T follicular helper cell (primary cell): ENCODE data around the gene IGLON5.

Experiments used
- DNase-seq: peaks from one replicate; pipeline ENCODE4 v3.0.0-alpha.2; 2020; ENCODE audit warnings: low read depth
- total RNA-seq, 2 experiments: gene quantifications; one replicate each; lab custom pipeline; 2026; lab: John Stamatoyannopoulos, UW

The IGLON5 gene
- 0 reads per million in 2 experiments for total RNA-seq

GRCh38 chr19:51311351-51312257 is at the start of gene IGLON5:
Gene IGLON5, plus strand, starts transcription at chr19:51311644. Its CDS starts 204 bp downstream, at chr19:51311848.
- DNase-seq = no peak

- no peak for DNase-seq
Measured at GRCh38 chr19:51263808-51264207, 47.6 kb upstream of the IGLON5 start.

GRCh38 chr19:51271067-51271466 is 40.4 kb upstream of the IGLON5 start:
- DNase-seq = no peak

GRCh38 chr19:51272183-51272810 is 39.1 kb upstream of the IGLON5 start:
- DNase-seq = no peak

- no peak for DNase-seq
Measured at GRCh38 chr19:51274049-51274770, 37.2 kb upstream of the IGLON5 start.

- no peak for DNase-seq
Measured at GRCh38 chr19:51277112-51277511, 34.3 kb upstream of the IGLON5 start.

- DNase-seq = no peak
Measured at GRCh38 chr19:51282335-51282734, 29.1 kb upstream of the IGLON5 start.

- no peak for DNase-seq
Measured at GRCh38 chr19:51285682-51286081, 25.8 kb upstream of the IGLON5 start.

GRCh38 chr19:51289635-51290034 is 21.8 kb upstream of the IGLON5 start:
- no peak for DNase-seq

- DNase-seq = no peak
Measured at GRCh38 chr19:51292971-51293370, 18.5 kb upstream of the IGLON5 start.

GRCh38 chr19:51293571-51294210 is 17.8 kb upstream of the IGLON5 start:
- no peak for DNase-seq

- DNase-seq = no peak
Measured at GRCh38 chr19:51294211-51294976, 17.1 kb upstream of the IGLON5 start.

- no peak for DNase-seq
Measured at GRCh38 chr19:51294977-51295375, 16.5 kb upstream of the IGLON5 start.

- DNase-seq = no peak
Measured at GRCh38 chr19:51295382-51296126, 15.9 kb upstream of the IGLON5 start.

- DNase-seq = no peak
Measured at GRCh38 chr19:51296336-51297093, 14.9 kb upstream of the IGLON5 start.

GRCh38 chr19:51297406-51297805 is 14.0 kb upstream of the IGLON5 start:
- DNase-seq = no peak

- DNase-seq = no peak
Measured at GRCh38 chr19:51301266-51301665, 10.2 kb upstream of the IGLON5 start.

- DNase-seq = no peak
Measured at GRCh38 chr19:51305479-51305878, 6.0 kb upstream of the IGLON5 start.

- DNase-seq = no peak
Measured at GRCh38 chr19:51316688-51317087, 5.2 kb downstream of the IGLON5 start.

- no peak for DNase-seq
Measured at GRCh38 chr19:51317376-51317775, 5.9 kb downstream of the IGLON5 start.
